Measurements from ENCODE around the gene EIPR1.

DNA sequence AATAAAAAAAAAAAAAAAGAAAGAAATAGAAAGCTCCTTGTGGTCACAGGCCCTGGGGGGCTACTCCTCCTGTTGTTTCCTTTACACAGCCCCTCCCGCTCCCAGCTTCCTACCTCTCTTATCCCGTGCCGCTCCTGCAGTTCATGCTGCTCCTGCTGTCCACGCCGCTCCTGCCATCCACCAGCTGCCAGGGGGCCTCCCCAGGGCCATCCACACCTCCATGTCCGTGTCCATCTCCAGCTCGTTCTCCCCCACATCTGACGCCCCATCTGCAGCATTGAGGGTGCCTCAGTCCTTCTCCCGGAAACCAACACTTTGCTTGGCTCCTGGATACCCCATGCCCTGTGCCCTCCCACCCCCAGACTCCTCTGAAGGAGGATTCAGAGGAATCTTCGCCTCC is 191.7 kb downstream of the EIPR1 start:
- TF ChIP-seq, protein P1, sequence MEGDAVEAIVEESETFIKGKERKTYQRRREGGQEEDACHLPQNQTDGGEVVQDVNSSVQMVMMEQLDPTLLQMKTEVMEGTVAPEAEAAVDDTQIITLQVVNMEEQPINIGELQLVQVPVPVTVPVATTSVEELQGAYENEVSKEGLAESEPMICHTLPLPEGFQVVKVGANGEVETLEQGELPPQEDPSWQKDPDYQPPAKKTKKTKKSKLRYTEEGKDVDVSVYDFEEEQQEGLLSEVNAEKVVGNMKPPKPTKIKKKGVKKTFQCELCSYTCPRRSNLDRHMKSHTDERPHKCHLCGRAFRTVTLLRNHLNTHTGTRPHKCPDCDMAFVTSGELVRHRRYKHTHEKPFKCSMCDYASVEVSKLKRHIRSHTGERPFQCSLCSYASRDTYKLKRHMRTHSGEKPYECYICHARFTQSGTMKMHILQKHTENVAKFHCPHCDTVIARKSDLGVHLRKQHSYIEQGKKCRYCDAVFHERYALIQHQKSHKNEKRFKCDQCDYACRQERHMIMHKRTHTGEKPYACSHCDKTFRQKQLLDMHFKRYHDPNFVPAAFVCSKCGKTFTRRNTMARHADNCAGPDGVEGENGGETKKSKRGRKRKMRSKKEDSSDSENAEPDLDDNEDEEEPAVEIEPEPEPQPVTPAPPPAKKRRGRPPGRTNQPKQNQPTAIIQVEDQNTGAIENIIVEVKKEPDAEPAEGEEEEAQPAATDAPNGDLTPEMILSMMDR (conservative IDR thresholded peaks at IDR 0.05 in 1 of 2, IDR thresholded peaks at IDR 0.05 in 1 of 2; ENCODE audit: extremely low read depth in 1 of 2, insufficient read depth in 1 of 2, low read depth in 1 of 2, low read length in 2 of 2): no peak
- TF ChIP-seq EZH2 (IDR thresholded peaks at IDR 0.05; ENCODE audit: borderline replicate concordance, low read length): no peak

Measured in mammary epithelial cell (primary cell).